HL-60 (cell line): ENCODE data around the gene CCDC61.

ENCODE experiments used
- GABPA ChIP-seq: IDR thresholded peaks from 2 replicates; pipeline ENCODE4 v1.6.1; 2012; ENCODE audit warnings: low read depth
- POLR2AphosphoS5 ChIP-seq: IDR thresholded peaks from 2 replicates; pipeline ENCODE4 v1.6.1; 2012; ENCODE audit warnings: low read depth
- SPI1 ChIP-seq: IDR thresholded peaks from 2 replicates; pipeline ENCODE4 v1.6.1; 2012; ENCODE audit warnings: low read depth, mild to moderate bottlenecking, borderline replicate concordance
- TF ChIP-seq, protein P1 (sequence below): IDR thresholded peaks from one replicate; pipeline ENCODE4 v1.5.1; 2011; ENCODE audit warnings: low read length, control low read depth, inconsistent platforms; ENCODE audit not compliant: insufficient read depth
- TF ChIP-seq, protein P2 (sequence below): IDR thresholded peaks from 2 replicates; pipeline ENCODE4 v1.6.1; 2012; ENCODE audit warnings: low read depth; ENCODE audit not compliant: insufficient replicate concordance

DNA sequence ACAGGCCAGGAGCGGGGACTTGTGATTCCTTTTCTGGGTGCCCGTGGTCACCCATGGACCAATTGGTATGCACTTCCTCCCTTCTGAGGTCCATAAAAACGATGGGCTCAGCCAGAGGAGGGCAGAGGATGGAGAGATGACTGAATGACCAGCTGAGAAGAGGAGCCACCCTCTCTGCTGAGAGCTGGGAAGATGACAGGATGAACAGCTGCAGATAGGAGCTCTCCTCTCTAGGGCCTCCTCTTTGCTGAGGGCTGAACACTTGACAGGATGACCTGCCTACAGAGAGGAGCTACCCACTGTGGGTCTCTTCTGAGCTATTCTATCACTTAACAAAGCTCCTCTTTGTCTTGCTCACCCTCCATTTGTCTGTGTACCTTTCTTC is 41.5 kb downstream of the CCDC61 start:
- TF ChIP-seq, protein P1, sequence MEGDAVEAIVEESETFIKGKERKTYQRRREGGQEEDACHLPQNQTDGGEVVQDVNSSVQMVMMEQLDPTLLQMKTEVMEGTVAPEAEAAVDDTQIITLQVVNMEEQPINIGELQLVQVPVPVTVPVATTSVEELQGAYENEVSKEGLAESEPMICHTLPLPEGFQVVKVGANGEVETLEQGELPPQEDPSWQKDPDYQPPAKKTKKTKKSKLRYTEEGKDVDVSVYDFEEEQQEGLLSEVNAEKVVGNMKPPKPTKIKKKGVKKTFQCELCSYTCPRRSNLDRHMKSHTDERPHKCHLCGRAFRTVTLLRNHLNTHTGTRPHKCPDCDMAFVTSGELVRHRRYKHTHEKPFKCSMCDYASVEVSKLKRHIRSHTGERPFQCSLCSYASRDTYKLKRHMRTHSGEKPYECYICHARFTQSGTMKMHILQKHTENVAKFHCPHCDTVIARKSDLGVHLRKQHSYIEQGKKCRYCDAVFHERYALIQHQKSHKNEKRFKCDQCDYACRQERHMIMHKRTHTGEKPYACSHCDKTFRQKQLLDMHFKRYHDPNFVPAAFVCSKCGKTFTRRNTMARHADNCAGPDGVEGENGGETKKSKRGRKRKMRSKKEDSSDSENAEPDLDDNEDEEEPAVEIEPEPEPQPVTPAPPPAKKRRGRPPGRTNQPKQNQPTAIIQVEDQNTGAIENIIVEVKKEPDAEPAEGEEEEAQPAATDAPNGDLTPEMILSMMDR: no peak
- TF ChIP-seq, protein P2, sequence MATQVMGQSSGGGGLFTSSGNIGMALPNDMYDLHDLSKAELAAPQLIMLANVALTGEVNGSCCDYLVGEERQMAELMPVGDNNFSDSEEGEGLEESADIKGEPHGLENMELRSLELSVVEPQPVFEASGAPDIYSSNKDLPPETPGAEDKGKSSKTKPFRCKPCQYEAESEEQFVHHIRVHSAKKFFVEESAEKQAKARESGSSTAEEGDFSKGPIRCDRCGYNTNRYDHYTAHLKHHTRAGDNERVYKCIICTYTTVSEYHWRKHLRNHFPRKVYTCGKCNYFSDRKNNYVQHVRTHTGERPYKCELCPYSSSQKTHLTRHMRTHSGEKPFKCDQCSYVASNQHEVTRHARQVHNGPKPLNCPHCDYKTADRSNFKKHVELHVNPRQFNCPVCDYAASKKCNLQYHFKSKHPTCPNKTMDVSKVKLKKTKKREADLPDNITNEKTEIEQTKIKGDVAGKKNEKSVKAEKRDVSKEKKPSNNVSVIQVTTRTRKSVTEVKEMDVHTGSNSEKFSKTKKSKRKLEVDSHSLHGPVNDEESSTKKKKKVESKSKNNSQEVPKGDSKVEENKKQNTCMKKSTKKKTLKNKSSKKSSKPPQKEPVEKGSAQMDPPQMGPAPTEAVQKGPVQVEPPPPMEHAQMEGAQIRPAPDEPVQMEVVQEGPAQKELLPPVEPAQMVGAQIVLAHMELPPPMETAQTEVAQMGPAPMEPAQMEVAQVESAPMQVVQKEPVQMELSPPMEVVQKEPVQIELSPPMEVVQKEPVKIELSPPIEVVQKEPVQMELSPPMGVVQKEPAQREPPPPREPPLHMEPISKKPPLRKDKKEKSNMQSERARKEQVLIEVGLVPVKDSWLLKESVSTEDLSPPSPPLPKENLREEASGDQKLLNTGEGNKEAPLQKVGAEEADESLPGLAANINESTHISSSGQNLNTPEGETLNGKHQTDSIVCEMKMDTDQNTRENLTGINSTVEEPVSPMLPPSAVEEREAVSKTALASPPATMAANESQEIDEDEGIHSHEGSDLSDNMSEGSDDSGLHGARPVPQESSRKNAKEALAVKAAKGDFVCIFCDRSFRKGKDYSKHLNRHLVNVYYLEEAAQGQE: no peak
- no peak for TF ChIP-seq POLR2AphosphoS5
- TF ChIP-seq GABPA: no peak
- TF ChIP-seq SPI1: no peak
